ENCODE measurements around the gene VTCN1. TPM values are rescaled to one million over a fixed set of nuclear protein-coding genes. Genes with fewer than 3 reads are reported as not detected.

VTCN1 gene
- total RNA-seq, 1 experiment from 2014 or later, result 0.17 TPM

GRCh38 chr1:117101334-117101733, 109.4 kb downstream of the VTCN1 start:
- Histone ChIP-seq H3K36me3 (ENCODE audit: control insufficient read depth in 1 of 2, insufficient read depth in 2 of 2, low read length in 2 of 2) (peaks cover 28 to 58% of the 10 kb centered on the region in 2 experiments; a peak in 3 of 4 replicates), H3K9me3 (ENCODE audit: control insufficient read depth in 1 of 2, insufficient read depth in 1 of 2, low read depth in 1 of 2, low read length in 2 of 2) (no peaks in the 10 kb centered on the region), H3K4me3 (replicated peaks in 1 of 2; ENCODE audit: low read depth in 1 of 2, low read length in 2 of 2) (no peak overlapping the region), H3K9ac (ENCODE audit: low read length) (no peak overlapping the region), H3K79me2 (ENCODE audit: insufficient read depth, low read length) (no peaks in the 10 kb centered on the region), H4K20me1 (ENCODE audit: insufficient read depth) (no peaks in the 10 kb centered on the region), H2AFZ (ENCODE audit: low read depth, low read length, poor library complexity, severe bottlenecking) (no peak overlapping the region), H3K4me1 (ENCODE audit: control insufficient read depth in 1 of 2, insufficient read depth in 2 of 2, low read length in 2 of 2) (no peaks in the 10 kb centered on the region), H3K27me3 (ENCODE audit: insufficient read depth, low read length) (no peaks in the 10 kb centered on the region), H3K27ac (ENCODE audit: low read depth, low read length) (no peak overlapping the region), H3K9me2 (ENCODE audit: insufficient read depth) (no peaks in the 10 kb centered on the region), H3K4me2 (ENCODE audit: low read length) (no peak overlapping the region)
- ChIA-PET CTCF (no interaction called here), POLR2A (no interaction called here), RAD21 (ENCODE audit: low non-redundant PET in 1 of 2, low total read pairs in 2 of 2, uncharacterized antibody in 2 of 2, unreplicated experiment in 2 of 2) (no interaction called here)
- no TSS peak for BruUV-seq (replicated peaks)
- no peak for DNase-seq (ENCODE audit: low read depth, low spot score)
- TF ChIP-seq ZFX (IDR thresholded peaks at IDR 0.05) (no peak), EZH2 (IDR thresholded peaks at IDR 0.05) (no peak), REST (IDR thresholded peaks at IDR 0.05; ENCODE audit: low read depth) (no peak), JUND (IDR thresholded peaks at IDR 0.05) (no peak), FOSL1 (IDR thresholded peaks at IDR 0.05; ENCODE audit: low read depth) (no peak), POLR2AphosphoS5 (IDR thresholded peaks at IDR 0.05; ENCODE audit: low read depth, low read length) (no peak), CTCF (IDR thresholded peaks at IDR 0.05 in 2 of 3, conservative IDR thresholded peaks at IDR 0.05 in 1 of 3; ENCODE audit: borderline replicate concordance in 1 of 3, insufficient read depth in 1 of 3, low read depth in 2 of 3, low read length in 2 of 3) (no peak), SIN3A (IDR thresholded peaks at IDR 0.05; ENCODE audit: low read depth) (no peak), CBX3 (IDR thresholded peaks at IDR 0.05; ENCODE audit: low read depth) (no peak), ATF3 (IDR thresholded peaks at IDR 0.05) (no peak), ELF1 (IDR thresholded peaks at IDR 0.05; ENCODE audit: borderline replicate concordance, low read depth) (no peak), POLR2A (IDR thresholded peaks at IDR 0.05; ENCODE audit: borderline replicate concordance, extremely low read depth, insufficient read depth, insufficient read length) (no peak), SP1 (IDR thresholded peaks at IDR 0.05; ENCODE audit: low read depth) (no peak), SRF (IDR thresholded peaks at IDR 0.05; ENCODE audit: low read depth) (no peak), YY1 (IDR thresholded peaks at IDR 0.05; ENCODE audit: extremely low read depth, insufficient replicate concordance, low read depth, low read length) (no peak), EZH2phosphoT487 (IDR thresholded peaks at IDR 0.05; ENCODE audit: borderline replicate concordance) (no peak), CEBPB (IDR thresholded peaks at IDR 0.05; ENCODE audit: low read depth) (no peak), TCF7L2 (IDR thresholded peaks at IDR 0.05; ENCODE audit: borderline replicate concordance, extremely low read depth, insufficient read depth, insufficient read length) (no peak), ZBTB33 (IDR thresholded peaks at IDR 0.05; ENCODE audit: extremely low read depth, insufficient replicate concordance, low read length) (no peak), RAD21 (IDR thresholded peaks at IDR 0.05; ENCODE audit: low read depth) (no peak)
- intact Hi-C loops (cut with micrococcal nuclease), result no loop called here
- no peak for ATAC-seq
